Measurements from ENCODE around the gene DNLZ. TPM values are rescaled to one million over a fixed set of nuclear protein-coding genes. Genes with fewer than 3 reads are reported as not detected.

DNLZ gene
- total and polyA plus RNA-seq, 10 of the 15 experiments (the other 5 are each of a cell fraction or from before 2014, with no cell fraction given), result 0.66 to 29.7 (median 14.7) TPM; not detected in 1

- no peak for TF ChIP-seq ZBTB11 (CRISPR knock-in tag; IDR thresholded peaks at IDR 0.05)
- TF ChIP-seq MXI1 (IDR thresholded peaks at IDR 0.05; ENCODE audit: low read depth, low read length), result peak; percentile 63
- TF ChIP-seq NKRF (conservative IDR thresholded peaks at IDR 0.05), result peak; percentile 95
- no peak for TF ChIP-seq ZNF274 (IDR thresholded peaks at IDR 0.05; ENCODE audit: insufficient read depth, insufficient read length)
- TF ChIP-seq SREBF1 (IDR thresholded peaks at IDR 0.05; ENCODE audit: low read length), result no peak
These were observed at the start of gene DNLZ (continued) for GRCh38 chr9:136363106-136363948.

- Histone ChIP-seq H3K4me3 (no peak overlapping the region), H3K27me3 (replicated peaks in 1 of 2; ENCODE audit: control insufficient read depth in 2 of 2, insufficient read depth in 2 of 2, low read length in 1 of 2) (no peaks in the 10 kb centered on the region), H3K27ac (ENCODE audit: control insufficient read depth, insufficient read depth) (no peak overlapping the region; the same call in 1 of the 2 replicates), H2AFZ (ENCODE audit: control insufficient read depth, low read depth, low read length) (no peak overlapping the region), H3K9ac (ENCODE audit: control insufficient read depth, insufficient read depth, low read length) (no peak overlapping the region), H3K9me3 (replicated peaks; ENCODE audit: control insufficient read depth, insufficient read depth, low read length) (no peaks in the 10 kb centered on the region), H3K79me2 (ENCODE audit: control insufficient read depth, insufficient read depth, low read length) (peaks cover 46% of the 10 kb centered on the region), H3K4me1 (ENCODE audit: control insufficient read depth, insufficient read depth, low read length) (peaks cover 13% of the 10 kb centered on the region), H4K20me1 (ENCODE audit: control insufficient read depth, insufficient read depth) (no peaks in the 10 kb centered on the region), H3K4me2 (ENCODE audit: control insufficient read depth, insufficient read depth) (no peak overlapping the region), H3K36me3 (ENCODE audit: control insufficient read depth in 2 of 2, insufficient read depth in 2 of 2, low read length in 1 of 2) (peaks cover 19 to 23% of the 10 kb centered on the region in 2 experiments; a peak in 3 of 4 replicates)
- DNase-seq (ENCODE audit: low read depth, low spot score) (no peak), ATAC-seq (no peak), FAIRE-seq (no peak)
- RAD21 ChIA-PET (ENCODE audit: unreplicated experiment), result interaction anchor here (0.6 kb wide), 1 partner anchor 23 kb away, joined by 3 read pairs; no protein-coding TSS in a partner anchor
- intact Hi-C loops (cut with micrococcal nuclease; ENCODE audit: unreplicated experiment), result no loop called here
- CTCF ChIA-PET, result no interaction called here
- POLR2A ChIA-PET, result interaction anchor here (1.4 kb wide), 1 partner anchor 50 kb away, joined by 4 read pairs; the partner anchor contains the start of gene DNLZ
- 97% methylated on average over 9 of the region's 9 CpGs for WGBS (ENCODE audit: insufficient coverage, insufficient replicate concordance, low lambda C conversion rate, missing lambda C conversion rate)
- in situ Hi-C loops (cut with MboI), result no loop called here
- SMC1A ChIA-PET (ENCODE audit: uncharacterized antibody, unreplicated experiment), result no interaction called here
- BruUV-seq (replicated peaks), result no TSS peak
- TF ChIP-seq NKRF (conservative IDR thresholded peaks at IDR 0.05), result no peak
- TF ChIP-seq IKZF1 (conservative IDR thresholded peaks at IDR 0.05), result no peak
- no peak for TF ChIP-seq ESRRA (IDR thresholded peaks at IDR 0.05; ENCODE audit: low read length)
- TF ChIP-seq SUZ12 (IDR thresholded peaks at IDR 0.05; ENCODE audit: unreplicated experiment), result no peak
- no peak for TF ChIP-seq MAX (IDR thresholded peaks at IDR 0.05; ENCODE audit: low read depth, low read length)
- no peak for TF ChIP-seq EED (IDR thresholded peaks at IDR 0.05; ENCODE audit: low read depth)
- no peak for TF ChIP-seq CBX3 (IDR thresholded peaks at IDR 0.05; ENCODE audit: borderline replicate concordance, low read depth)
- TF ChIP-seq HDAC2 (IDR thresholded peaks at IDR 0.05), result no peak
These were observed 49.4 kb upstream of the DNLZ start for GRCh38 chr9:136412962-136413361.

Measured in GM12878 (cell line).